Peyer's patch (tissue), 4 donors: Measurements from ENCODE around the gene KRTAP2-2.

ENCODE experiments used
- POLR2A ChIP-seq, 2 donors: fragments of 450-650 bp; IDR thresholded peaks; one replicate each; pipeline ENCODE4 v1.5.1; 2017; ENCODE audit warnings: antibody characterized with exemption in 2 of 2, mild to moderate bottlenecking in 2 of 2, moderate library complexity in 2 of 2
- TF ChIP-seq, protein P1 (sequence below), 6 experiments: fragments of 450-650 bp in 4 of 6; fragments of 200-600 bp in 2 of 6; sonication (generic) in 1 of 6; IDR thresholded peaks; one replicate each; pipeline ENCODE4 v1.5.1; 2017 to 2019; ENCODE audit warnings: antibody characterized with exemption in 6 of 6, mild to moderate bottlenecking in 3 of 6, moderate library complexity in 1 of 6

DNA sequence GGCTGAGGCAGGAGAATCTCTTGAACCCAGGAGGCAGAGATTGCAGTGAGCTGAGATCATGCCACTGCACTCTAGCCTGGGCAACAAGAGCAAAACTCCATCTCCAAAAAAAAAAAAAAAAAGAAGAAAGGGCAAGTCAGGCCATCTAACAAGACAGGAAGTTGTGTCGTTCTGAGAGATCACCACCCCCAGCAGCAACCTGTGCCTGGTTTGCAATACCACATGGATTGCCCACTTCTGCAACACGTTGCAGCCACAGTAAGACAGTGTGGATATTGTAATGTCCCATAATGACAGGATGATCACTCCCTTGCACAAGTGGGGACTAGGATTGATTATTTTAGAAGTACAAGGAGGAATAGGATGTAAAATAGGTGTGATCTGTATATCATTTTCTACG lies 14.0 kb upstream of the KRTAP2-2 start:
- TF ChIP-seq, protein P1, sequence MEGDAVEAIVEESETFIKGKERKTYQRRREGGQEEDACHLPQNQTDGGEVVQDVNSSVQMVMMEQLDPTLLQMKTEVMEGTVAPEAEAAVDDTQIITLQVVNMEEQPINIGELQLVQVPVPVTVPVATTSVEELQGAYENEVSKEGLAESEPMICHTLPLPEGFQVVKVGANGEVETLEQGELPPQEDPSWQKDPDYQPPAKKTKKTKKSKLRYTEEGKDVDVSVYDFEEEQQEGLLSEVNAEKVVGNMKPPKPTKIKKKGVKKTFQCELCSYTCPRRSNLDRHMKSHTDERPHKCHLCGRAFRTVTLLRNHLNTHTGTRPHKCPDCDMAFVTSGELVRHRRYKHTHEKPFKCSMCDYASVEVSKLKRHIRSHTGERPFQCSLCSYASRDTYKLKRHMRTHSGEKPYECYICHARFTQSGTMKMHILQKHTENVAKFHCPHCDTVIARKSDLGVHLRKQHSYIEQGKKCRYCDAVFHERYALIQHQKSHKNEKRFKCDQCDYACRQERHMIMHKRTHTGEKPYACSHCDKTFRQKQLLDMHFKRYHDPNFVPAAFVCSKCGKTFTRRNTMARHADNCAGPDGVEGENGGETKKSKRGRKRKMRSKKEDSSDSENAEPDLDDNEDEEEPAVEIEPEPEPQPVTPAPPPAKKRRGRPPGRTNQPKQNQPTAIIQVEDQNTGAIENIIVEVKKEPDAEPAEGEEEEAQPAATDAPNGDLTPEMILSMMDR (IDR thresholded peaks at IDR 0.05) = no peak
- TF ChIP-seq POLR2A (IDR thresholded peaks at IDR 0.05) = no peak
